Ovary (tissue), 9 donors: Measurements from ENCODE around the gene TMEM145. TPM values are rescaled to one million over a fixed set of nuclear protein-coding genes. Genes with fewer than 3 reads are reported as not detected.

Experiments used
- DNase-seq, 5 donors: peaks; one replicate each; pipeline ENCODE4 v3.0.0-alpha.2; 2019 to 2020
- H3K27ac ChIP-seq, 2 donors: fragments of 200-600 bp; one replicate each; pipeline versions ENCODE4 v1.5.1 to v1.8.0; 2019 to 2022
- H3K27me3 ChIP-seq: fragments of 200-600 bp; one replicate; pipeline ENCODE4 v1.8.0; 2022
- H3K36me3 ChIP-seq: fragments of 200-600 bp; sonication (generic); one replicate; pipeline ENCODE4 v1.5.1; 2019
- H3K4me1 ChIP-seq: one replicate; pipeline ENCODE4 v1.8.1; 2013; ENCODE audit warnings: mild to moderate bottlenecking, moderate library complexity; ENCODE audit not compliant: insufficient read depth
- H3K4me3 ChIP-seq: fragments of 200-600 bp; sonication (generic); one replicate; pipeline ENCODE4 v1.5.1; 2017
- H3K9me3 ChIP-seq, 2 donors: fragments of 200-600 bp in 1 of 2; sonication (generic) in 1 of 2; one replicate each; pipeline versions ENCODE4 v1.5.1 to v1.8.1; 2013 to 2019; ENCODE audit warnings: mild to moderate bottlenecking in 1 of 2, moderate library complexity in 1 of 2
- CTCF ChIP-seq, 3 donors: fragments of 450-650 bp in 2 of 3; fragments of 200-600 bp in 1 of 3; IDR thresholded peaks; one replicate each; pipeline versions ENCODE4 v1.5.1 to v1.8.0; 2016 to 2022; ENCODE audit warnings: antibody characterized with exemption in 3 of 3, mild to moderate bottlenecking in 1 of 3
- EP300 ChIP-seq: sonication (generic); formaldehyde crosslinking; IDR thresholded peaks from one replicate; pipeline ENCODE4 v1.6.1; 2017; ENCODE audit warnings: antibody characterized with exemption
- POLR2A ChIP-seq: fragments of 450-650 bp; IDR thresholded peaks from one replicate; pipeline ENCODE4 v1.6.1; 2017; ENCODE audit warnings: antibody characterized with exemption, mild to moderate bottlenecking, moderate library complexity
- WGBS, 3 donors: extraction: QIAGEN DNeasy Blood & Tissue Kit in 1 of 3; methylation state at CpG; one replicate each; pipeline versions ENCODE4 v1.1.5 to v1.1.7; 2013 to 2017; 5-methylcytosine and 5-hydroxymethylcytosine counted together
- intact Hi-C, 4 donors: fragments of 100-400 bp; cut with DNase I; formaldehyde crosslinking; loops; one replicate each; pipeline versions ENCODE4 v1.11.0 to v1.15.1; 2022 to 2023
- polyA plus RNA-seq, 2 donors: library from polyadenylated mRNA; stranded (reverse); fragments of 200-250 nt in 1 of 2; fragments of 350-450 nt in 1 of 2; fragmentation: Illumina TruSeq in 1 of 2; extraction: RNeasy Lipid Tissue Mini Kit (QIAGEN cat#74804) in 1 of 2; gene quantifications; one replicate each; pipeline ENCODE4 v1.2.3, GENCODE V29; 2013 to 2014
- total RNA-seq, 7 donors: library from RNA; depleted of rRNA in 2 of 7; stranded (reverse); fragments of >200 nt in 2 of 7; fragmentation: NEBNext Ultra II Directional in 3 of 7; extraction: Animal tissue kit (Norgen Biotek cat#: 25700) in 3 of 7; gene quantifications; one replicate each; pipeline versions ENCODE4 v1.1.0 to v1.2.4, GENCODE V29; 2016 to 2023
- donor health status: DM: no; HTN: no; CAD: no; lungs with moderate emphysema.
- donor health status: DM: no; HTN: no; CAD: no.
- donor health status: Bipolar disorder and iron deficiency.
- donor health status: DM: yes; HTN: yes; CAD: no.
- donor health status: DM: no; HTN: no; CAD: no.
- donor health status: DM: yes; HTN: yes; CAD: no.

The TMEM145 gene
- total and polyA plus RNA-seq, 9 donors, result 0.08 to 1.7 (median 0.30) TPM; not detected in 3

GRCh38 chr19:42309686-42310085 is 3.4 kb upstream of the TMEM145 start:
- H3K36me3 ChIP-seq, result no peaks in the 10 kb centered on the region
- no peak for DNase-seq
- WGBS, 3 donors, result 89 to 95% (median 91%) methylated on average over 14 of the region's 14 CpGs
- H3K9me3 ChIP-seq, result no peaks in the 10 kb centered on the region
- H3K4me1 ChIP-seq, result peaks cover 3% of the 10 kb centered on the region
- no peak overlapping the region for H3K27ac ChIP-seq
- no peaks in the 10 kb centered on the region for H3K27me3 ChIP-seq
- intact Hi-C loops, result no loop called here
- no peak for TF ChIP-seq POLR2A
- no peak for TF ChIP-seq EP300
- no peak for TF ChIP-seq CTCF (IDR thresholded peaks at IDR 0.05)
- H3K4me3 ChIP-seq, result no peak overlapping the region

- no peak overlapping the region for H3K27ac ChIP-seq
- no peak for TF ChIP-seq POLR2A
- no peak for TF ChIP-seq CTCF (IDR thresholded peaks at IDR 0.05)
- TF ChIP-seq EP300, result no peak
- H3K27me3 ChIP-seq, result no peaks in the 10 kb centered on the region
These were observed 1.5 kb upstream of the TMEM145 start for GRCh38 chr19:42311657-42312056.

GRCh38 chr19:42312370-42312769 is 739 bp upstream of the TMEM145 start:
- Histone ChIP-seq H3K27ac (no peak overlapping the region), H3K4me1 (peaks cover 3% of the 10 kb centered on the region), H3K36me3 (no peaks in the 10 kb centered on the region), H3K4me3 (no peak overlapping the region), H3K9me3 (no peaks in the 10 kb centered on the region), H3K27me3 (no peaks in the 10 kb centered on the region)
- 70 to 76% (median 76%) methylated on average over 5 of the region's 5 CpGs for WGBS, 3 donors
- no peak for DNase-seq
- TF ChIP-seq POLR2A (no peak), EP300 (no peak), CTCF (IDR thresholded peaks at IDR 0.05) (no peak)
- intact Hi-C loops, result no loop called here

More at GRCh38 chr19:42311657-42312056, 1.5 kb upstream of the TMEM145 start:
- DNase-seq, result no peak
- intact Hi-C loops, result no loop called here
- WGBS, 3 donors, result 45 to 61% (median 54%) methylated on average over 2 of the region's 2 CpGs
- no peak overlapping the region for H3K4me3 ChIP-seq
- peaks cover 3% of the 10 kb centered on the region for H3K4me1 ChIP-seq
- no peaks in the 10 kb centered on the region for H3K9me3 ChIP-seq
- no peaks in the 10 kb centered on the region for H3K36me3 ChIP-seq

DNA sequence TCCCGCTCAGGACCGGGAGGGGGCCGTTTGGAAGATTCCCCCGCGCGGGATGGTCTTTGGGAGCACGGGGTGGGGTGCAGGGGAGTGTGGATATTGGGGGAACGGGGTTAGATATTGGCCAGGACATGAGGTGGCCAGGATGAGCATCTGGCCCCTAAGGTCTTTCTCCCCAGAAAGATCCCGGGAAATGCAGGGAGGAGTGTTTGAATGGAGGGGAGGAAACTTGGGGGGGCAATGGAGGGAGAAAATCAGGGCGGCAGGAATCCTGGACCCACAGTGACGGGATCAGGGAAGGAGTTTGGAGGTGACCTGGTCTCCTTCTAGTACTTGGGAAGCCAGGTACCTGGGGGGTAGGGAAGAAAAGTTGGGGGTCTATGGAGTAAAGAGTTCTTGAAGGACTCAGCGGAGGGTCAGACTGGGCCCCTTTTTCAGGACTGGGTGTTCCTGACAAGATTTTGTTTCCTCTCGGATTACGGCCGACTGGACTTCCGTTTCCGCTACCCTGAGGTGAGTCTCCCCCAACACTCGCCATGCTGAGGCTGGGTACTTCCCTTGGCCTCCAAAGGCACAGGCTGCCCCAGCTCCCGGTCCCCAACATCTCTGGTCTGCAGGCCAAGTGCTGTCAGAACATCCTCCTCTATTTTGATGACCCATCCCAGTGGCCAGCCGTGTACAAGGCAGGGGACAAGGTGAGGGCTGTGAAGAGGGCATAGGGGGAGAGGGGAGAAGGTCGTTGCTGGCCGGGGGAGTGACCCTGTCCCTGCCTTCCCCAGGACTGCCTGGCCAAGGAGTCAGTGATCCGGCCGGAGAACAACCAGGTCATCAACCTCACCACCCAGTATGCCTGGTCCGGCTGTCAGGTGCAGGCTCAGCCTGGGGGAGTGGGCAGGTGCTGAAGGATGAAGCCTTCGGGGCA is 989 bp downstream of the TMEM145 start:
- no peak for TF ChIP-seq POLR2A
- no peak for TF ChIP-seq CTCF (IDR thresholded peaks at IDR 0.05)
- no peak for TF ChIP-seq EP300
- Histone ChIP-seq H3K9me3 (no peaks in the 10 kb centered on the region), H3K4me3 (no peak overlapping the region), H3K36me3 (no peaks in the 10 kb centered on the region), H3K4me1 (peaks cover 3% of the 10 kb centered on the region), H3K27me3 (no peaks in the 10 kb centered on the region), H3K27ac (no peak overlapping the region)
- DNase-seq, result no peak
- intact Hi-C loops, result no loop called here
- 27 to 30% (median 29%) methylated on average over 25 to 26 of the region's 26 CpGs for WGBS, 3 donors
